ENCODE data around the gene POLR2M.

POLR2M gene

DNA sequence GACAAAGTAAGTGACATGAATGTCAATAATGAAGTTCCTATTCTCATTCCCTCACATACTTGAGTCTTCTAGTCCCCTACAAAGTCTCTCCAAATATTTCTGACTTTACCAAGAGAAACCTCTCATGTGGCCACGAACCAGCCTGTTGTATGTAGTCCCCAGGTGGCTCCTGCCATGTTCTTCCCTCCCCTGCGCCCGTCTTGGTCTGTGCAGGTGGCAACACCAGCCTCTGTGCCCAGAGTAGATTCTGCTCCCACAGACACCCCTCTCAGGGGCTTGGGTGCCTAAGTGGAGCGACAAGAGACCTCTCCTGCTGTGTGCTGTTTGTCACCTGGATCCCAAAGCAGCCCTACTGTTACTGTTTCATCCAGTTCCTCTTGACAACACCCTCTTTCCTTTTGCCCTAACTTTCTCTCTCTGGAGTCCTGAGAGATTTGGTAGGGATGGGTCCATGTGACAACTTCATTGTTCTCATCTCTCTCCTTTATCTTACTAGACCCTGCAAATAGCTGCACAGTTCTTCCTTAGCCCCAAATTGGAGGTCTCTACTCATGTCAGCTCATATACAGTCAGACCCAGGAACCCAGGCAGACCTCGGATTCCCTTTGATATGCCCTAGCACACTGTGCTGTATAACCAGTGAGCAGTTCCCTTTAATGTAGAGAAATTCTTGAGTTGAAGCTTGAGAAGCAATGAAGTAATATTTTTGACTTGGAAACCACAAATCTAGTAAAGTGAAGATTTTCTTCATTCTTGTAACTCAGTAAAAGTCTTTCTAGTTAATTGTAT is 56.9 kb downstream of the POLR2M start (continued):
- no peak for TF ChIP-seq ZNF660 (tag by site-specific recombination; IDR thresholded peaks at IDR 0.05)

Measured in HEK293 (cell line).